HG02759 (cell line): ENCODE results near the gene PGLYRP3.
"Not testable (repeated sequence)": the region's sequence is repeated elsewhere in the genome, so short reads cannot be mapped to it uniquely, and the experiment has no call there.

Experiments used
- ATAC-seq: cut with Tn5 transposase; IDR thresholded peaks from one replicate; pipeline ENCODE4 v1.9.1; 2021; ENCODE audit warnings: mild to moderate bottlenecking, moderate library complexity; ENCODE audit not compliant: unreplicated experiment

Gene PGLYRP3

GRCh38 chr1:153348511-153349362 is 36.0 kb upstream of the PGLYRP3 start, which contains the start of gene PGLYRP4:
TSS of gene PGLYRP4 (minus strand) at chr1:153348841. CDS start at chr1:153347932, 909 bp downstream.
- no peak for ATAC-seq

GRCh38 chr1:153347856-153348255 is 35.1 kb upstream of the PGLYRP3 start:
- ATAC-seq, result no peak

- not testable (repeated sequence) for ATAC-seq
Measured at GRCh38 chr1:153347049-153347448, 34.3 kb upstream of the PGLYRP3 start.

GRCh38 chr1:153346077-153346723 is 33.4 kb upstream of the PGLYRP3 start:
- no peak for ATAC-seq

GRCh38 chr1:153345187-153346076 is 32.7 kb upstream of the PGLYRP3 start:
- no peak for ATAC-seq

GRCh38 chr1:153344718-153345025 is 31.9 kb upstream of the PGLYRP3 start:
- ATAC-seq, result no peak

- no peak for ATAC-seq
Measured at GRCh38 chr1:153343811-153344717, 31.3 kb upstream of the PGLYRP3 start.

- no peak for ATAC-seq
Measured at GRCh38 chr1:153343040-153343681, 30.4 kb upstream of the PGLYRP3 start.

GRCh38 chr1:153342178-153342577 is 29.4 kb upstream of the PGLYRP3 start:
- no peak for ATAC-seq

GRCh38 chr1:153341431-153341934 is 28.7 kb upstream of the PGLYRP3 start:
- no peak for ATAC-seq

GRCh38 chr1:153340356-153340755 is 27.6 kb upstream of the PGLYRP3 start:
- no peak for ATAC-seq

GRCh38 chr1:153339802-153340201 is 27.1 kb upstream of the PGLYRP3 start:
- no peak for ATAC-seq

- no peak for ATAC-seq
Measured at GRCh38 chr1:153337980-153338853, 25.5 kb upstream of the PGLYRP3 start.

GRCh38 chr1:153336650-153337049 is 23.9 kb upstream of the PGLYRP3 start:
- no peak for ATAC-seq

- no peak for ATAC-seq
Measured at GRCh38 chr1:153333902-153334301, 21.1 kb upstream of the PGLYRP3 start.

- no peak for ATAC-seq
Measured at GRCh38 chr1:153324912-153325311, 12.2 kb upstream of the PGLYRP3 start.

- ATAC-seq, result no peak
Measured at GRCh38 chr1:153322568-153322967, 9.8 kb upstream of the PGLYRP3 start.

GRCh38 chr1:153318145-153318544 is 5.4 kb upstream of the PGLYRP3 start:
- ATAC-seq, result not testable (repeated sequence)

- ATAC-seq, result not testable (repeated sequence)
Measured at GRCh38 chr1:153316013-153316412, 3.3 kb upstream of the PGLYRP3 start.
